NCI-H128 (cell line): ENCODE measurements around the gene COQ2.
"Not testable (repeated sequence)": the region's sequence is repeated elsewhere in the genome, so short reads cannot be mapped to it uniquely, and the experiment has no call there.

ENCODE experiments used
- DNase-seq: peaks from one replicate; lab custom pipeline; 2025; ENCODE audit not compliant: unreplicated experiment; lab: John Stamatoyannopoulos, UW

The COQ2 gene

DNA sequence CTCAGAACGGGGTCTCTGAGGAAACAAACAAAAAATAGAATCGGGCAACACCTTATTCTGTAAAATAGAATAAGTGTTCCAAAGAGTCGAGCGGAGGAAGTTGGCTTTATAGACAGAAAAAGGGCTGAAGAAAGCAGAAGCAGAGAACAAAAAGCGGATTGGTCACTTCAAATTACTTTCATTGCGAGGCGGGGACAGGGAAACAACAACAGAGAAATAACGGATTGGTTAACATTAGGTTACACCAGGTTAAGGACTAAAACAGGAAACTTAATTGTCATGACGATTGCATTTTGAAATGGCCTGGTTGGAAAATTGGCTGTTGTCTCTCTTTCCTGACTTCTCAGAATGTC lies 433 bp upstream of the COQ2 start:
- no peak for DNase-seq

GRCh38 chr4:83283181-83283580 lies 1.4 kb downstream of the COQ2 start:
- DNase-seq, result no peak

- peak; percentile 7 for DNase-seq
Observed at GRCh38 chr4:83282049-83282535, 2.5 kb downstream of the COQ2 start.

GRCh38 chr4:83281307-83281706 lies 3.3 kb downstream of the COQ2 start:
- DNase-seq, result no peak

- DNase-seq, result no peak
Observed at GRCh38 chr4:83276299-83277040, 8.1 kb downstream of the COQ2 start.

- not testable (repeated sequence) for DNase-seq
Observed at GRCh38 chr4:83273926-83274325, 10.7 kb downstream of the COQ2 start.

DNA sequence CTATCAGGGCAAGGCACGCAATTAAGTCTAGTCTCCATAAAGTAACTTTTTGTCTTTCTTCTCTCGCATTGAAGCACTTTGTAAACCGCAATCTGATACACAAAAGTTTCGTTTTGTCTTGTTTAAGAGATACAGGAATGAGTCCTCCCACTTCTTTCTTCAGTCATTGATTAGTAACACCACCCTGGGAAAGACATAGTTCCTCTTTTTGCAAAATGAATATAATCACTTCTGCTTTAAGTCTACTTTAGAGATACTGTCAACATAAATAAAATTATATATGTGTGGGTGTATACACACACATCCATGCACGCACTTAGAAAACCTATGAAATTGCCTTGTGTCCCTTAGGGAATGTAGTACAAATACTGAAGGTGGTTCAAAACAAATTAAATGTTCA lies 11.7 kb downstream of the COQ2 start:
- no peak for DNase-seq

- no peak for DNase-seq
Observed at GRCh38 chr4:83269256-83269655, 15.3 kb downstream of the COQ2 start.

GRCh38 chr4:83268491-83268890 lies 16.1 kb downstream of the COQ2 start:
- no peak for DNase-seq

DNA sequence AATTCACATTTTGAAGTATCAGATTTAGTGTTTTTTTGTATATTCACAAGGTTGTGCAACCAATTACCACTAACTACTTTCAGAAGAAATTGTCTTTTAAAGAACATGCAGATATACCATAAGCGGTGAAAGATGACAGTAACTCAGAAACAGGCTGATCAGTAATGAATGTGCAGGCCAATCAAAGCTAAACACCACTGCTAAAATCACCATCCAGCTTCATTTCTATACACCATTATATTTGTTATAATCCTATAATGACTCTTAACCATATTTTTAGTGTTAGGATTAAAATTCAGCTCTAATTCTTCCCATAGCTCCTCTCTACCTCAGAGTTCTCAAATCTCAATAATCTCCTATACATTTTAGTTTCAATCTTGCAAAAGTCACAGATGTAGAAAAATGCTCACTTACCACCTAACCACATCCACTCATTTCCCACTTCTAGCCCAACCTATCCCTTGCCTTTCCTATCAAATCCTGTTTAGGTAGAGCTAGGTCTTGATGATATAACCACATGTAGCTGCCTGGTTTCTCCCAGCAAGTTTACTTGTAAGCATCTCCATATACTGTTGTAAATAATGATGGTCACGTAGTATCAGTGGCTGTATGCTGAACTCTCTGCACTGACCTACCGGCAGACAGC lies 16.6 kb downstream of the COQ2 start:
- no peak for DNase-seq

DNA sequence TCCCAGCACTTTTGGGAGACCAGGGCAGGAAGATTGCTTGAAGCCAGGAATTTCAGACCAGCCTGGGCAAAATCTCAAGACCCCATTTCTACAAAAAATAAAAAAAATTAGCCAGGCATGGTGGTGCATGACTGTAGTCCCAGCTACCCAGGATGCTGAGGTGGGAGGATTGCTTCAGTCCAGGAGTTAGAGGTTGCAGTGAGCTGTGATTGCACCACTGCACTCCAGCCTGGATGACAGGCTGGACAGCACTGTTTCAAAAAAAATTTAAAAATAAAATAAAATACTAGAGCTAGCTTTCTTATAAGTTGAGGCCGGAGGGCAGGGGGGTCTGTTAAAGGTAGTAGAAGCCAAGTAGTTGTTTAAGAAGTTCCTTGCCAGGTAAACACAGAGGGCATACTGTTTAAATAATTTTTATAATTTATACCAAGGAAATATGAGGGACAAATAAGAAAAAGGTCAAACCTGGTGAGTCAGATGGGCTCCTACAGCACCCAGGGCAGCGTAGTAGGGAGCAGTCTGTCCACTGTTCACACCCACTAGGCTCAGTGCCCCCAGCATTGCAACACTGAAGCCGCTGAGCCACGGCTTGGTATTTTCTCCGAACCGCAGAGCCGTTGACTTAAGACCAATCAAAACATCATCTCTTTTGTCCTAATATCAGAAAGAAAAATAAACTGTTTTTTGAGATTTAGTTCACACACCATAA lies 17.3 kb downstream of the COQ2 start:
- no peak for DNase-seq

GRCh38 chr4:83266689-83267088 lies 17.9 kb downstream of the COQ2 start:
- no peak for DNase-seq

GRCh38 chr4:83263106-83263505 lies 21.5 kb downstream of the COQ2 start:
- no peak for DNase-seq

GRCh38 chr4:83262682-83263081 lies 21.9 kb downstream of the COQ2 start:
- DNase-seq, result no peak

GRCh38 chr4:83261307-83261706 lies 23.3 kb downstream of the COQ2 start:
- DNase-seq, result no peak

- DNase-seq, result no peak
Observed at GRCh38 chr4:83259586-83259985, 25.0 kb downstream of the COQ2 start.

GRCh38 chr4:83258461-83258860 lies 26.1 kb downstream of the COQ2 start:
- DNase-seq, result no peak

GRCh38 chr4:83257811-83258210 lies 26.8 kb downstream of the COQ2 start:
- DNase-seq, result no peak

- no peak for DNase-seq
Observed at GRCh38 chr4:83255584-83255983, 29.0 kb downstream of the COQ2 start.

GRCh38 chr4:83252782-83253405 lies 31.7 kb downstream of the COQ2 start:
- peak; percentile 3 for DNase-seq

GRCh38 chr4:83251447-83251830 lies 33.2 kb downstream of the COQ2 start:
- no peak for DNase-seq
